Measurements from ENCODE around the gene BAZ2B.
"Not testable (repeated sequence)": the region's sequence is repeated elsewhere in the genome, so short reads cannot be mapped to it uniquely, and the experiment has no call there.

The BAZ2B gene

GRCh38 chr2:159402790-159403189, 213.6 kb downstream of the BAZ2B start:
- no peak for DNase-seq

GRCh38 chr2:159402160-159402559, 214.2 kb downstream of the BAZ2B start:
- DNase-seq, result not testable (repeated sequence)

GRCh38 chr2:159399716-159400415, 216.5 kb downstream of the BAZ2B start:
- no peak for DNase-seq

GRCh38 chr2:159396799-159397198, 219.5 kb downstream of the BAZ2B start:
- DNase-seq, result no peak

- no peak for DNase-seq
Observed at GRCh38 chr2:159382447-159383028, 233.8 kb downstream of the BAZ2B start.

DNA sequence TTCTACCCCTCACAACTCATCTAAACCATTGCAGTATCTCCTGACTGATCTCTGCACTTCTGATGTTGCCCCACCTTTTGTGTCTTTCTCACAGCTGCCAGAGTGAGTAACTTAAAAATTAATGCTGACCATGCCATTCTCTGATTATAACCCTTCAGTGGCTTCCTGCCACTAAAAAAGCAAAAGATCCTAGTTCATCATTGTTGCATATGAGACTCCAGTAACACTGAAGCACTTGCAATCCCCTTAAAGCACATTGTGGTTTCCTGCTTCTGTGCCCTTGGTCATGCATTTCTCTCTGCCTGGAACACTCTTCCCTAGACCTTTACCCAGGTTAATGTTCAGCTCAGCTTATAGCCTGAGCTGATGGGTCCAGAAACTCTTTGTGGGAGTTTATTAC, 234.8 kb downstream of the BAZ2B start:
- no peak for DNase-seq

GRCh38 chr2:159380685-159381239, 235.6 kb downstream of the BAZ2B start:
- no peak for DNase-seq

DNA sequence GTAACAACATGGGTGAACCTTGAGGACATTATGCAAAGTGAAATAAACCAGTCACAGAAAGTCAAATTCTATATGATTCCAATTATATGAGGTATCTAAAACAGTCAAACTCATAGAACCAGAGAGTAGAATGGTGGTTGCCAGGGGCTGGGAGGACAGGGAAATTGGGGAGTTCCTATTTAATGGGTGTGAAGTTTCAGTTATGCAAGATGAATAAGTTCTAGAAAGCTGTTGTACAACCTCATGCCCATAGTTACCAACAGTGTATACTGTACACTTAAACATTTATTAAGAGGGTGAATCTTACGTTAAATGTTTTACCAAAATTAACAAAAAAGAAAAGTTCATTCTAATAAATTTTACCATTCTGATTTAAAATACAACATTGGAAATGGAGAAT, 237.2 kb downstream of the BAZ2B start:
- no peak for DNase-seq

DNA sequence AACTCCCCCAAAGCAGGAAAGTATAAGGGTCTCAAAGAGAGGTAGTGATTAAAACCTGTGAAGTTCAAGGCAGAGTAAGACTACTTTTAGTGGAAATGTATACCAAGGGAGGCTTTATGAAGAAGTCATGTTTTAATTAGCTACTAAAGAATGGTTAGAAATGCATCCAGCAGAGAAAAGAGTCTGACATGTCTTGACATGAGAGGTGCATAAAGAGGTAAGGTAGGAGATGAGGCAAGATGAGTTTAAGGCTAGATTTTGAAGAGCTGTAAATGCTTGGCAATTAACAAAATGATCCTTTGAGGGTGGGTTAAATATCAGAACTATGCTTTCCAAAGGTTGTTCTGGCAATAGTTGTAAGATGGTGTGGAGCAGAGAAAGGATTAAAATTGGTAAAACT, 241.1 kb downstream of the BAZ2B start:
- DNase-seq, result no peak

DNA sequence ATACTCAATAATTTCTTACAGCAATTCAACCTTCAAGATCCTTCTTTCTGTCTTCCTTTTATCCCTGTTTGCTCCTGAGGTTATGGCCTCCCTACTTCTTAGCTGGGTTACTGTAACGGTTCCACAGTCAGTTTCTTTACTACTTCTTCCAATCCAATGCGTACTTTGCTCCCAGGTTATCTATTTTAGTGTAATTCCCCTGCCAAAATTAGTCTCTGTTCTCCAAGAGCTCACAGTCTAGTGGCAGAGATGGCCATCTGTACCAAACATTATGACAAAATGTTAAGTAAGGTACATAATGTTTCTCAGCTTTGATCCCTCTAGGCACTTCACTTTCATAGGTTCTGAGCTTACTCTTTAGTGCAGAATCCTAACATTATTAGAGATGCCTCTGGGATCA, 244.8 kb downstream of the BAZ2B start:
- DNase-seq, result no peak

DNA sequence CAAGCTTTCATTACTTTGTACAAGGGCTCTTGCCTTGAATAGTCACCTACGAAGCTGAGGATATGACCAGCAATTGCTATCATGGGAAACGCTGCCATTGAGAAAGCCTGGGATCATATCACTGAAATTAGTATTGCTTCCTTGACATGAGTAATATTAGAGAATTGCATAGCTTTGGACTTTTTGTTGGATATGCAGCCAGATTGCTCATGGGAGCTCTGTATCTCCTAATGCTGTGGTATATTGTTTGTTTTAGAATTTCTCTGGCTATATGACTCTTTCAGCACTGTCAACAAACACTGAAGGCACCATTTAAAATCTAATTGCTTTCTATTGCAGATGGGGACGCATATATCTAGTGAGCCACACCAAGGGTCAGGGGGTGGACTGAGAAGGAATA, 249.8 kb downstream of the BAZ2B start:
- DNase-seq, result no peak

DNA sequence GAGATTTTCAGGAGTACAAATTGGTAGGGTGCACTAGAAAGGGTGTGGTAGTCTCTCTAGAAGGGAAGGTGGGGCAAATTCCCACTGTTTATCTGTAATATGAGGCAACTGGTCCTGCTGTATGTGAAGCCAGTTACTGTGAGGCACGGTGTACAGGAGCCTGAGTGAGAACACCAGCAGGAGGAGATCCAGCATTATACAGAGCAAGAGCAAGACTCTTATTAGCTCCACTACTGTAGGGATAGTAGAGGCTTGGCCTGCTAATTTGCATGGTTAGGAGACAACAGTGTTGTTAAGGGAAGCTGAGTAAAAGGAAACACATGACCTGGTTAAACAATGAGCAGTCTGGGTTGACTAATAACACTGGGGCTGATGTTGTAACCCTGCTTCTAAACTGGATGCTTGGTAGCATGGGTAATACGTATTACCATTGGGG, 253.5 kb downstream of the BAZ2B start:
- DNase-seq, result no peak

- DNase-seq, result no peak
Observed at GRCh38 chr2:159362094-159362493, 254.3 kb downstream of the BAZ2B start.

GRCh38 chr2:159361603-159362002, 254.7 kb downstream of the BAZ2B start:
- DNase-seq, result not testable (repeated sequence)

GRCh38 chr2:159356053-159356554, 260.2 kb downstream of the BAZ2B start:
- DNase-seq, result no peak

DNA sequence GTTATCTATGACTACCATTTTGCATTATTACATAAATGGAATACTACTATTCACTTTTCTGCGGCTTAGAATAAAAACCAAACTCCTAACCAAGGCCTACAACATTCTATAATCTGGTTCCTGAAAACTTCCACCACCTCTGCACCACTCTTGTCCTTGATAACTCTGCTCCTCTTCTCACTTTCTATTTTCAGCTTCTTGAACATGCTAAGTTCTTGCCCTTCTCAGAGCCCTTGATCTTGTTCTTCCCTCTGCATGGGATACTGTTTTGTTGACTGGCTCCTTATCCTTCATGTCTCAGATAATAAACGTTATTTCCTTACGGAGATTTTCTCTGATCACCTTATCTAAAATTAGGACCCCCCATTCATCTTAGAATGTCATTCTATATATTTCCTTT, 264.4 kb downstream of the BAZ2B start:
- no peak for DNase-seq

DNA sequence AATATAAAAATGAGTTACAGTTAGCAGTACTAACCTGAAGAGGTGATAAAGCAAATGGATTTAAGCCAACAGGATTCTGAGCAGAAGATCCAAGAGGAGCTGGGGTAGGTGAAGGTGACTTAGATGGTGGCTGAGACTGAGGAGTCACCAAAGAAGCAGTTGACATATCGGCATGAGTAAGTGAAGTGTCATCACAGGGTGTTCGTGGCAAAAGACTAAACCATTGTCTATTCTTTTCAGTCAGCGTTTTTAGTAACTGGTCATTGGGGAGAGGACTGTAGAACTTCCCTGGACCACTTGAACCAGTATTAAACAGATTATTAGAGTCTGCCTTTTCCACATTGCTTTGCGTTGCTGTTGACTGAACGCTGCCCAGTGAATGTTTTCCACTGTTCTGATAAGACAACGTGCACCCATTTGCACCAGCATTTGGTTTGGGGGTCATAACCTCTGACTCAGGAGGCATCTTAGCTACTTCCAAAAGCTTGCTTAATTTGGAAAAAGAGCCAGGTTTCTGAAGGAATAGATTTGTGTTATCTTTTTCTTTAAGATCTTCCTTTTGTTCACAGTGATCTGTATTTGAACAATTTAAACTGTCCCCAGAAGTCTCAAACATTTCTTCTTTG, 266.6 kb downstream of the BAZ2B start:
- no peak for DNase-seq

- DNase-seq, result no peak
Observed at GRCh38 chr2:159326569-159327255, 289.6 kb downstream of the BAZ2B start.

- DNase-seq, result no peak
Observed at GRCh38 chr2:159322419-159322818, 293.9 kb downstream of the BAZ2B start.

- DNase-seq, result no peak
Observed at GRCh38 chr2:159317392-159318088, 298.8 kb downstream of the BAZ2B start.

GRCh38 chr2:159307942-159308341, 308.4 kb downstream of the BAZ2B start:
- no peak for DNase-seq

DNA sequence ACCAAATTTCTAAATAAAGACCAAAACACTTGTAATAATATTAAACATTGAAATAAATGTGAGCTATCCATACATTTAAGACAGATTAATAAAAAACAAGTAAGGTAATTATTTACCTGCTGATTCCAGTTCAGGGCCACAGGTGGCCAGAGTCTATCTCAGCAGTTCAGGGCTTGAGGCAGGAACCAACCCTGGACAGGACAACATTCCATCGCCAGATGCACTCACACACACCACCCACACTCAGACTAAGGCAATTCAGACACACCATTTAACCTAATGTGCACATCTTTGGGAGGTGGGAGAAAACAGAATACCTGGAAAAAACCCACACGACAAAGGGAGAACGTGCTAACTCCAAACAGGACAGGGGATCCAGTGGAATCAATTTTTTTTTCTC, 315.8 kb downstream of the BAZ2B start:
- no peak for DNase-seq

DNA sequence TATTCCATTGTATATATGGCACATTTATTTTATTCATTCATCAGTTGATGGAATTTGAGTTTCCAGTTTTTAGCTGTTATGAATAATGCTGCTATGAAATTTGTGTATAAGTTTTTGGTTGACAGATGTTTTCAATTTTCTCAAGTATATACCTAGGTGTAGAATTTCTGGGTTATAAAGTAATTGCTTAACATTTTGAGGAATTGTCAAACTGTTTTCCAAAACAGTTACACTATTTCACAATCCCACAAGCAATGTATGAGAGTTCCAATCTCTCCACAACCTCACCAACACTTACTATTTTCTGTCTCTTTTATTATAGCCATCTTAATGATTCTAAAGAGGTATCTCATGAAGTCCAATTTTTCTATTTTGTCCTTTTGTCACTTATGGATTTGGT, 317.4 kb downstream of the BAZ2B start:
- DNase-seq, result no peak

Data from CD4-positive, alpha-beta T cell treated with Interleukin-4 for 1 hour (primary cell).